ENCODE measurements around the gene UBXN6.

Gene UBXN6

DNA sequence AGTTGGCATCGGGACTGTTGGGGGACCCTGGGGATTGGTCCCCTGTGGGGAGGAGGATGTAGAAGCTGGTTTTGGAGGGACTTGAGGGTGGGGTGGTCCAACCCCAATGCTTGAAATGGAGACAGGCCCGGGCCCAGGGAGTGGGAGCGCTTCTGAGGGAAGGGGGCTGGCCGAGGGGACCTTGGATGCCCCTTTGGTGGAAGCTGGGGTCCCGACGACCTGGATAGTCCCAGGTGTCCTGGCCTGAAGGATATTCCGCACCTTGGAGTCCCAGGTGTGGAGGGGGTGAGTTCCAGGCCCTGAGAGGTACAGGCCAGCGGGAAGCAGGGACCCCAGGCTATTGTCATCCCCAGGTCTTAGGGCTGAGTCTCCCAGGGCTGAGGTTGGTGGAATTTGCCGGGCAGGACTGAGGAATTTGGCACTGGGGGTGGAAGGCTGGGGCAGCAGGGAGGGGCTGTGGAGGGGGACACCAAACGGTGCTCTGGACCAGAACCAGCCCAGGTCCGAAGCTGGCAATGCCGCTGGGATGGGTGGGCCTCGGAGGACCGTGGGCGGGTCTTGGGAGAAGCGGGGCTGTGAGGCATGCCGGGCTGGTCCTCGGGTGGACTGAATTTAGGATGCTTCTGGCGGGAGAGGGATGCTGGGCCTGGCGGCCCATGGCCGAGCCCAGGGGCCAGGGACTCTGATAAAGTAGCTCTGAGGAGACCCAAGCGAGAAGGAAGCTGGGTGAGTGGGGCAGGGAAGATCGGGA is 16.3 kb upstream of the UBXN6 start:
- H3K27me3 Mint-ChIP-seq, result no peaks in the 10 kb centered on the region
- peak overlapping the region; percentile 69 for H3K4me3 Mint-ChIP-seq
- H3K4me1 Mint-ChIP-seq, result peaks cover 23% of the 10 kb centered on the region
- no peak overlapping the region for H3K27ac Mint-ChIP-seq
- no peaks in the 10 kb centered on the region for H3K9me3 Mint-ChIP-seq
- H3K36me3 Mint-ChIP-seq, result peaks cover 1% of the 10 kb centered on the region

DNA sequence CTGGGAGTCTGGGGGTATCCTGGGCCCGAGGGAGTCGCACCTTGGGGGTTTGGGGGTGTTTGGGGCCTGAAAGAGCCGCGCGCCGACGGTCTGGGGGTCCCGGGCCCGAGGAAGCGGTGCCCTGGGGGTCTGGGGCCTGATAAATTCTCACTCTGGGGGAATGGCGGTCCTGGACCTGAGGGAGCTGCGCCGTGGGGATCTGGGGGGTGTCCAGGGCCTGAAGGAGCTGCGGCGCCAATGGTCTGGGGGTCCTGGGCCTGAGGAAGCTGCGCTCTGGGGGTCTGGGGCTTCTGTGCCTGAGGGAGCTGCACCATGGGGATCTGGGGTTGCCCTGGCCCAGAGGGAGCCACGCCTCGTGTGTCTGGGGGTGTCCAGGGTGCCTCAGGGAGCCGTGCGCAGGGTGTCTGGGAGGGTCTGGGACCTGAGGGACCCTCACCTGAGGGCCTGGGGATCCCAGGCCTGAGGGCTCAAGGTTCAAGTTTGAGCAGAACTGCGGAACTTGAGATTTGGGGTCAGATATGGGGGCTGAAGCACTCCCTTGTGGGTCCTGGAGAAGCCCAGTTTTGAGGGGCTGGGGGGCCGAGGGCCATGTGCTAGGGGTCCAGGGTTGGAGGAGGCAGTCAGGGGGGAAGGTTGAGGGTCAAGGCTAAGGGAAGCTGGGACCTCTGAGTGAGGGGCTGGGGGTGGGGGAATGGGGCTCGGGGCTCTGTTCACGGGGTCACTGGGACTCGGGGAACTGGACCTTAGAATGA is 15.6 kb upstream of the UBXN6 start:
- no peak overlapping the region for H3K27ac Mint-ChIP-seq
- peak overlapping the region; percentile 80 for H3K4me3 Mint-ChIP-seq

DNA sequence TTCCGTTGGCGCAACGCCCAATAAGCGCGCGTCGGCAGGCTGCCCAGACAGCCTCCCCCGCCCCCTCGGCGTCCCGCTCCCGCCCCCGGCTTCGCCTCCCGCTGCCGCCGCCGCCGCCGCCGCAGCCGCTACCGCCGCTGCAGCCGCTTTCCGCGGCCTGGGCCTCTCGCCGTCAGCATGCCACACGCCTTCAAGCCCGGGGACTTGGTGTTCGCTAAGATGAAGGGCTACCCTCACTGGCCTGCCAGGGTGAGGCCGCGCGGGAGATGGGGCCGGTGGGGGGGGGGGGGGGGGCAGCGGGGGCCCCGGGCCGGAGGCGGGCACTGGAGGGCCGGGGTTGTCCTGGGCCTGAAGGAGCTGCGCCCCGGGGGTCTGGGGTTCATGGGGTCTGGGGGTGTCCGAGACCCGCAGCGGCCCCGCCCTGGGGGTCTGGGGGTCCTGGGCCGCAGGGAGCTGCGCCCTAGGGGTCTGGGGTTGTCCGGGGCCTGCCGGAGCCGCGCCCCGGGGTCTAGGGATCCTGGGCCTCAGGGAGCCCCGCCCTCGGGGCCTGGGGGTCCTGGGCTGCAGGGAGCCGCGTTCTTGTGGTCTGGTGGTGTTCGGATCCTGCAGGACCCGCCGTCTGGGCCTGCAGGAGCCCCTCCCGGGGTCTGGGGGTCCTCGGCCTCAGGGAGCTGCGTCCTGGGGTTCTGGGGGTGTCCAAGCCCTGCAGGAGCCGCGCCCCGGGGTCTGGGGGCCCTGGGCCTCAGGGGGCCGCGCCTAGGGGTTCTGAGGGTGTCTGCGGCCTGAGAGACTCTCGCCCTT is 14.8 kb upstream of the UBXN6 start, which contains the start of gene HDGFL2:
Gene HDGFL2, plus strand, starts transcription at position 124 of the 801 bp plus-strand sequence. Its CDS starts 54 bp downstream, at position 178.
- H3K27ac Mint-ChIP-seq, result no peak within 1 kb of the TSS
- peak within 1 kb of the TSS; percentile 80 for H3K4me3 Mint-ChIP-seq
- no peaks in the 10 kb centered on the region for H3K27me3 Mint-ChIP-seq
- no peaks in the 10 kb centered on the region for H3K9me3 Mint-ChIP-seq
- peaks cover 1% of the 10 kb centered on the region for H3K36me3 Mint-ChIP-seq
- H3K4me1 Mint-ChIP-seq, result peaks cover 23% of the 10 kb centered on the region

More for the DNA sequence above, 15.6 kb upstream of the UBXN6 start:
- Mint-ChIP-seq H3K9me3 (no peaks in the 10 kb centered on the region), H3K36me3 (peaks cover 1% of the 10 kb centered on the region), H3K27me3 (no peaks in the 10 kb centered on the region), H3K4me1 (peaks cover 23% of the 10 kb centered on the region)

DNA sequence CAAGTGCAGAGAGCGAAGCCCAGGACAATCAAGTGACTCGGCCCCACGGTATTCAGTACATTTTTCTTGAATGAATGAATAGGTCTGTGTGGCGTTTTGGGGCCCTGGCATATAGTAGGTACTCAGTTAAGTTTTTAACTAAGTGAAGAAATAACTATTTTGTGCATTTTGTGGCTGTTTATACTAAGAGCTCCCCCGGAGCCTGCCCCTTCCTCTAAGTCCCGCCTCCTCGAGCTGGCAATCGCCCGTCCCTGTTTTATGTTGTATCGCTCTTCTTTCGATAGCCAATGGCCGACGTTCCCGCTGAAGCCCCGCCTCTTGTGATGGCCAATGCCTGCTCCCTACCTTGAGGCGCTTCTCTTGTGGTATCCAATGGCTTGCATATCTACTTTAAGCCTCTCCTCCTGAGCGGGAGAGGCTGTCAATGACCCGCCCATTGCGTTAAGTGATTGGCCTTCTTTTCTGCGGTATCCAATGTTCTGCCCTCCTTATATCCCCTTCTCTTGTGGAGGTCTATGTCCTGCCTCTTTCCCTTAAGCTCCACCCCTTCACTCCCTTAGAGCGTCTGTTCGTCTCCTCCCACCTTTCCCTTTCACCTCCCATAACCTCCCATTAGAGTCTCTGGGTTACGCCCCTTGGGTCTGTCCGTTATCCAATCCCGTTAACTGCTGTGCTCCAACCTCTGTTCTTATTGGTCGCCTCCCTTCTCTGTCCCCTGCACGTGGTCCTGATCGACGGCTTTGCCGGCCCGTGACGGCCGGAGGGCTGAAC is 14.0 kb upstream of the UBXN6 start:
- Mint-ChIP-seq H3K27ac (no peak overlapping the region), H3K4me3 (no peak overlapping the region), H3K9me3 (no peaks in the 10 kb centered on the region), H3K4me1 (peaks cover 23% of the 10 kb centered on the region), H3K27me3 (no peaks in the 10 kb centered on the region), H3K36me3 (peaks cover 1% of the 10 kb centered on the region)

DNA sequence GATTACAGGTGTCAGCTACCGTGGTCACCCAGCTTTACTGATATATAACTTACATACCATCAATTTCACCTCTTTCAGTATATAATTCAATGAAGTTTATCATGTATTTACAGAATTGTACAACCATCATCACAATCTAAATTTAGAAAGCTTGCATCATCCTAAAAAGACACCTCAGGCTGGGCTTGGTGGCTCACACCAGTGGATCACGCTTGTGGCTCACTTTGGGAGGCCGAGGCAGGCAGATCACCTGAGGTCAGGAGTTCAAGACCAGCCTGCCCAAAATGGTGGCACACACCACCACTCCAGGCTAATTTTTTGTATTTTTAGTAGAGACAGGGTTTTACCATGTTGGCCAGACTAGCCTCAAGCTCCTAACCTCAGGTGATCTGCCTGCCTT is 10.2 kb upstream of the UBXN6 start:
- peaks cover 5% of the 10 kb centered on the region for H3K4me1 Mint-ChIP-seq
- no peak overlapping the region for H3K4me3 Mint-ChIP-seq
- no peak overlapping the region for H3K27ac Mint-ChIP-seq
- H3K36me3 Mint-ChIP-seq, result no peaks in the 10 kb centered on the region
- H3K9me3 Mint-ChIP-seq, result no peaks in the 10 kb centered on the region
- no peaks in the 10 kb centered on the region for H3K27me3 Mint-ChIP-seq

DNA sequence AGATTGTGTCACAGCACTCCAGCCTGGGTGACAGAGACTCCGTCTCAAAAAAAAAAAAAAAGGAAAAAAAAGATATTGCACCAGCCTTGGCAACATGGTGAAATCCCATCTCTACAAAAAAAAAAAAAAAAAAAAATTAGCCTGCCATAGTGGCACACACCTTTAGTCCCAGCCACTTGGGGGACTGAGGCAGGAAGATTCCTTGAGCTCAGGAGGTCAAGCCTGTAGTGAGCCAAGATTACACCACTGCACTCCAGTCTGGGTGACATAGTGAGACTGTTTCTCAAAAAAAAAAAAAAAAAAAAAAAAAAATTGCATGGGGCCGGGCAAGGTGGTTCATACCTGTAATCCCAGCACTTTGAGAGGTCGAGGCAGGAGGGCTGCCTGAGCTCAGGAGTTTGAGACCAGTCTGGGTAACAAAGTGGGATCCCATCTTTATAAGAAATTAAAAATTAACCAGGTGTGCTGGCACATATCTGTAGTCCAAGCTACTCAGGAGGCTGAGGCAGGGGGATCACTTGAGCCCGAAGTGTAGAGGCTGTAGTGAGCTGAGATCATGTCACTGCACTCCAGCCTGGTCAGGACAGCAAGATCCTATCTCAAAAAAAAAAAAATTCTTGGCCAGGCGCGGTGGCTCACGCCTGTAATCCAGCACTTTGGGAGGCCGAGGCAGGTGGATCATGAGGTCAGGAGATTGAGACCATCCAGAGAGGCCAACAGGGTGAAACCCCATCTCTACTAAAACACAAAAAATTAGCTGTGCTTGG is 7.4 kb upstream of the UBXN6 start:
- Mint-ChIP-seq H3K27me3 (no peaks in the 10 kb centered on the region), H3K27ac (no peak overlapping the region), H3K4me3 (no peak overlapping the region), H3K4me1 (no peaks in the 10 kb centered on the region), H3K9me3 (no peaks in the 10 kb centered on the region), H3K36me3 (no peaks in the 10 kb centered on the region)

DNA sequence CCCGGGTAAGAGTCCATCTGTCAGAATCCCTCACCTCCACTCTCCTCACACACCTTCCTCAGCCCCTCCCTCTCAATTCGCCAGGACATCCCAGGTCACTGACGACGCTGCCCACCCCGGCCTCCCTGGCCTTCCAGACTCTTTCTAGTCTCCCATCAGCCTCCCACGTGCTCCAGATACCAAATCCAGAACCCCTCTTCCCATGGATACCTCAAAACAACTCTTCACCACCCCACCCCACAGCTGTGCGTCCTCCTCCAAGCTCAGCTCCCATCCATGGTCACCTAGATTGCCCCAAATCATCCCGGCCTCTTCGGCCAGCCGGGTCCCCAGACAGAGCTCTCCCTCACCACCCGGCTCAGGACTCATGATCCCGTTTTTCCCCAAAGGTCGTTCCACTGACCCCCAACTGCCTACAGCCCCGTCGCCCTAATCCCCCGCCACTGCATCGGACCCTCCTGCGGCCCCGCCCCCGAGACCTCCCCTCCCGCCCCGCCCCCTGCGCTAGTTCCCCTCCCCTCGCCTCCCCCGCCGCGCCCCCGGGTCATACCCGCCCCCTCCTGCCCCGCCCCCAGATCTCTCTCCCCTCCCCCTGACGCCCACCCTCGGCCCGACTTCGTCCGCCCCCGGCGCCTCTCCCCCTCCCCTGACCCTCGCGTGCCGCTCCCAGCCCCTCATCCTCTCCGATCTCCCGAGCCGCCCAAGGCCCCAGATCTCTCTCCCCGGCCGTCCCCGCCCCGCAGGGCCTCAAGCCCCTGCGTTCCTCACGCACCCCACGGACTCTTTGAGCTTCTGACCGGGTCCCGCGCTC is 546 bp downstream of the UBXN6 start:
- Mint-ChIP-seq H3K36me3 (peaks cover 2% of the 10 kb centered on the region), H3K4me1 (peaks cover 10% of the 10 kb centered on the region)

DNA sequence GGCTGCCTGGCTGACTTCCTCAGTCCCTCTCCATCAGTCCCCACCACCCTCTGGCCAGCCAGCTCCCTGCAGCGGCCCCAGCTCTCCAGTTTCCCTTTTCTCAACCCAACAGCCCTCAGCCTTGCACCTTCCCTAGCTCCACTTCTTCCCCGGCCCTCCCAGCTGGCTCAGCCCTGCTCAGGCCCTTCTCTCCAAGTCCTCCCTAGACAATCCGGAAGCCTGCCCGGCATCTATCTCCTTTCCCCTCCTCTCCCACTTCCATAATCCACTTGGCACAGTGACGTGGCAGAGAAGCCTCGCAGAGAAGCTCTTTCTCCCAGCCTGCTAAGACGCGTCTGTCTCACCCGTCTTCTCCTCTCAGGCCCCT is 1.1 kb downstream of the UBXN6 start:
- peak overlapping the region; percentile 87 for H3K4me3 Mint-ChIP-seq
- H3K27ac Mint-ChIP-seq, result peak overlapping the region; percentile 75
- H3K36me3 Mint-ChIP-seq, result peaks cover 2% of the 10 kb centered on the region
- peaks cover 10% of the 10 kb centered on the region for H3K4me1 Mint-ChIP-seq
- no peaks in the 10 kb centered on the region for H3K9me3 Mint-ChIP-seq
- H3K27me3 Mint-ChIP-seq, result no peaks in the 10 kb centered on the region

More for the DNA sequence above, 546 bp downstream of the UBXN6 start:
- Mint-ChIP-seq H3K9me3 (no peaks in the 10 kb centered on the region), H3K27ac (peak overlapping the region; percentile 75), H3K27me3 (no peaks in the 10 kb centered on the region), H3K4me3 (peak overlapping the region; percentile 87)

DNA sequence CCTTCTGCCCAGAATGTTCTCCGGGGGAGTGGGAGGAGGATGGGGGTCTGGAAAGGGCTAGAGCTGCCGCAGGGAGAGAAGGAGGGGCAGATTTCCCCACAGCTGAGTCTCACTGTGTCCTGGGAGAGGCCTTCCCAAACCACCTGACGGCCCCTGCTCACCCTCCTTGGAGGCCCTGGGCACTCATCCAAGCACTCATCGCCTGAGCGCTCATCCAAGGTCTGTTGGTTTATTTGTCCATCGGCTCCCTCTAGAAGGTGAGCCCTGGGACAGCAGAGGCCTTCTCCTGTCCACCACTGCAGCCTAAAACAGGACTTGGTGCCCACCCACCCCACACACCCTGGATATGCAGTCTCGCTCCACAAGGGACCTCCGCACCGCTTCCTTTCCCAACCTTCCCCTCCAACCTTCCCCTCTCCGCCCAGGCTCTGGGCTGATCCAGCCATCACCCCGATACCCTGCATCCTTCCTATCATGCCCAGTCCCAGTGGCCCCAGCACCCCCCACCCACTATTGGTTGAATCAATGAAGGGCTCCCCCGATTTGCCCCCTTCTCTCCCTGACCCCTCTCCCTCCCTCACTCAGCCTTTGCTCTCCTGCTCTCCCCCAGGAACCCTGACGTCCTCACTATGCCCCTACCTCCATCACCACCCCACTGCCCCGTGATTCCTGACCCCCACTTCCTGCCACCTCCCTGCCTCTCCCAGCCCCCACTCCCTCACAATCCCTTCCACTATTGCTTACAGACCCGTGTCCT is 1.7 kb downstream of the UBXN6 start:
- peak overlapping the region; percentile 75 for H3K27ac Mint-ChIP-seq
- no peaks in the 10 kb centered on the region for H3K9me3 Mint-ChIP-seq
- H3K4me3 Mint-ChIP-seq, result peak overlapping the region; percentile 87
- peaks cover 10% of the 10 kb centered on the region for H3K4me1 Mint-ChIP-seq
- H3K36me3 Mint-ChIP-seq, result peaks cover 2% of the 10 kb centered on the region
- no peaks in the 10 kb centered on the region for H3K27me3 Mint-ChIP-seq

DNA sequence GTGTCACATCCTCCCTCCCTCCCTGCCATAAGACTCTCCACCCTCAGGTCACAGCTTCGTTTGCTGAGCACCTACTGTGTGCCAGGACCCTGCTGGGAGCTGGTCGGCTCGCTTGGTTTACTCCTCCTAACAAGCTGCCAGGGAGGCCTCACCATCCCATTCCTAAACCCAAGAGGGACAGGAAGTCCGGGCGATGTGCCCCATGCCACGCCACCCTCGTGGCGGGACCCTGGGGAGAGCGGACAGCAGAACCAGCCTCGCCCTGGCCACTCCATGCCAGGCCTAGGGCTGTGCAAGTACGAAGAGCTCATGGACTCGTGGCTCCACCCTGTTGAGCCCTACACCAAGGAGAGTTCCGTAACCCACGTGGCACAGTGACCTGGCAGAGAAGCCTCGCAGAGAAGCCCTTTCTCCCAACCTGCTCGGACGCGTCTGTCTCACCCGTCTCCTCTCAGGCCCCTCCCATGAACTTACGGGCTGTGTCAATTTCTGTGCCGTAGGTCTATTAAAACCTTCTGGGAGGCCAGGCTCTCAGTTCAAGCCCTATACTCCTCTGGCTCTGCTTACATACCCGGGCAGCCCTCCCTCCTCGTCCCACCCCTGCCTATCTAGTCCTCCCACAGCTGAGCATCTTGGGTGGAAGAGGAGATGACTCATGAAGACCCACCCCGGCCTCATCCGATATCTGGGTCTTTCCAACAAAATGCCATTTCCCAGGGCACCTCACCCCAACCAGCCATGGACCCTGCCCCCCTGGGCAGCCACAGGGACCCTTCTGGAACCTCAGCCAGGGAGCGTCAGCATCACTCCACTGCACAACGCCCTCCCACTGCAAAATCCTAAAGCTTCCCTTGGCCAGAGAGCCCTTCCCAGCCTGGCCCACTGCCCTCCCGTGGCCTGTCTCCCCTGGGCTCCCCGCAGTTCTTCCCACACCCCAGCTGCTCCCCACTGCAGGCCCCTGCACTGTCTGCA is 2.6 kb downstream of the UBXN6 start:
- Mint-ChIP-seq H3K27me3 (no peaks in the 10 kb centered on the region), H3K4me1 (peaks cover 10% of the 10 kb centered on the region), H3K36me3 (peaks cover 2% of the 10 kb centered on the region), H3K4me3 (no peak overlapping the region), H3K9me3 (no peaks in the 10 kb centered on the region), H3K27ac (peak overlapping the region; percentile 62)

DNA sequence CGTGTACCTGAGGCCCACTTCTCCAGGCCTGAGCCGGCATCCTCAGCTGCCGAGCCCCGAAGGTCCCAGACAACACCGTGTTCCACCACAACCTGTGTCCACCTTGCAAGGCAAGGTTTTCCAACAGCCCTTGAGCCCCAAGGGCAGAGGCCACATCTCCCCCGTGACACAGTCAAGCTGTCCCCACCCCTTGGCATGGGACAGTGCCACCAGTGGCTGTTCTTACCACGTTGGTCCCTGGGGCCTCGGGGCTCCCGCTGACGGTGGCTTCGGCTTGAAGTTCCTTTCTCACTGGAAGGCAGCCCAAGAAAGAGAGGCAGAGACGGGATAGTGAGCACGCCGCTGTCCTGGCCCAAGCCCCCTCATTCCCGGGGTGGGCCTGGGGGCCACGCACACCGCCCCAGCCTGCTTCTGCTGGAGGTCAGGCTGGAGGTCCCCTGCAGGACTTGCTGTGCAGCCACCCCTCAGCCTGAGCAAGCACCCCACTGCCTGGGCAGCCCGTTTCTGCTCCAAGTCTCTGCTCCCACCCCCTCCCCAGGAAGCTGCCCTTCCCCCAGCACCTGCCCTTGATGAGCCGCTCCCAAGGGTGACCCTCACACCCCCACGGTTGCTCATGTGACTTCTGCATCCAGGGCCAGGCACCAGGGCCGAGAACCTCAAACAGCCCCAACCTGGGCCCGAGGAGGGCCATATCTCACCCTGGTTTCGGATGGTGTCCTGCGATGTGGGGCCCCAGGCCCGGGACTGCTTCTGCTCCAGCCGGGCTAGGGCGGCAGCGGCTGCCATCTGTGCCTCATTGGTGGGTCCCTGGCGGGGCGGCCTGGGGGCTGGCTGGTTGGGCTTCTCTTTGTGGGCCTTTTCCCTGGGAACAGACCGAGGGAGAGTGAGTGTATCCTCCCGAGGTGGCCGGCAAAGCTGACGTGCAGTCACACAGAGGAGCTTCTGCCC is 4.1 kb downstream of the UBXN6 start:
- Mint-ChIP-seq H3K36me3 (peaks cover 5% of the 10 kb centered on the region), H3K4me1 (peaks cover 10% of the 10 kb centered on the region), H3K27me3 (no peaks in the 10 kb centered on the region), H3K4me3 (no peak overlapping the region), H3K9me3 (no peaks in the 10 kb centered on the region), H3K27ac (no peak overlapping the region)

All from activated naive CD4-positive, alpha-beta T cell treated with anti-CD3 and anti-CD28 coated beads, Interleukin-2, amount 50 U/mL, for 24 hours (primary cell).